T-helper 17 cell (primary cell): ENCODE data around the gene B4GALT3. TPM values are rescaled to one million over a fixed set of nuclear protein-coding genes. Genes with fewer than 3 reads are reported as not detected.

Experiments used
- ATAC-seq: fragments of 150-1000 bp; cut with Tn5 transposase; 2 replicates; pipeline ENCODE4 v1.10.0; 2021; ENCODE audit warnings: mild to moderate bottlenecking, moderate library complexity
- DNase-seq, 3 donors: peaks; one replicate each; pipeline versions ENCODE4 v3.0.0 to v3.0.0-alpha.2; 2020 to 2021
- H3K9me3 ChIP-seq: one replicate; pipeline ENCODE4 v1.7.0; 2013; ENCODE audit warnings: low read length, mild to moderate bottlenecking; ENCODE audit not compliant: control insufficient read depth, poor library complexity, severe bottlenecking
- H3K27ac Mint-ChIP-seq: one replicate; pipeline ENCODE4 v1.8.0; 2022; ENCODE audit warnings: mild to moderate bottlenecking, moderate library complexity, mixed read lengths
- H3K27me3 Mint-ChIP-seq: one replicate; pipeline ENCODE4 v1.8.0; 2022; ENCODE audit warnings: mixed read lengths
- H3K36me3 Mint-ChIP-seq: one replicate; pipeline ENCODE4 v1.8.0; 2022; ENCODE audit warnings: low read depth, mixed read lengths
- H3K4me1 Mint-ChIP-seq: one replicate; pipeline ENCODE4 v1.8.0; 2022; ENCODE audit warnings: mild to moderate bottlenecking, mixed read lengths
- H3K4me3 Mint-ChIP-seq: one replicate; pipeline ENCODE4 v1.8.0; 2022; ENCODE audit warnings: mild to moderate bottlenecking, moderate library complexity, mixed read lengths
- total RNA-seq, 4 donors: library from RNA in 2 of 4; stranded (reverse) in 2 of 4; gene quantifications; one replicate each; pipeline ENCODE4 v1.2.3 and lab custom pipeline; 2022 to 2026

The B4GALT3 gene
- total RNA-seq, 2 donors from 2014 or later: 43.7 to 49.2 TPM

GRCh38 chr1:161159913-161160243 lies 17.4 kb downstream of the B4GALT3 start:
- Mint-ChIP-seq H3K27ac (peak overlapping the region; percentile 97), H3K4me3 (peak overlapping the region; percentile 93), H3K4me1 (peaks cover 54% of the 10 kb centered on the region), H3K27me3 (no peaks in the 10 kb centered on the region), H3K36me3 (peaks cover 12% of the 10 kb centered on the region)
- H3K9me3 ChIP-seq: no peaks in the 10 kb centered on the region
- no peak for DNase-seq
- no peak for ATAC-seq

DNA sequence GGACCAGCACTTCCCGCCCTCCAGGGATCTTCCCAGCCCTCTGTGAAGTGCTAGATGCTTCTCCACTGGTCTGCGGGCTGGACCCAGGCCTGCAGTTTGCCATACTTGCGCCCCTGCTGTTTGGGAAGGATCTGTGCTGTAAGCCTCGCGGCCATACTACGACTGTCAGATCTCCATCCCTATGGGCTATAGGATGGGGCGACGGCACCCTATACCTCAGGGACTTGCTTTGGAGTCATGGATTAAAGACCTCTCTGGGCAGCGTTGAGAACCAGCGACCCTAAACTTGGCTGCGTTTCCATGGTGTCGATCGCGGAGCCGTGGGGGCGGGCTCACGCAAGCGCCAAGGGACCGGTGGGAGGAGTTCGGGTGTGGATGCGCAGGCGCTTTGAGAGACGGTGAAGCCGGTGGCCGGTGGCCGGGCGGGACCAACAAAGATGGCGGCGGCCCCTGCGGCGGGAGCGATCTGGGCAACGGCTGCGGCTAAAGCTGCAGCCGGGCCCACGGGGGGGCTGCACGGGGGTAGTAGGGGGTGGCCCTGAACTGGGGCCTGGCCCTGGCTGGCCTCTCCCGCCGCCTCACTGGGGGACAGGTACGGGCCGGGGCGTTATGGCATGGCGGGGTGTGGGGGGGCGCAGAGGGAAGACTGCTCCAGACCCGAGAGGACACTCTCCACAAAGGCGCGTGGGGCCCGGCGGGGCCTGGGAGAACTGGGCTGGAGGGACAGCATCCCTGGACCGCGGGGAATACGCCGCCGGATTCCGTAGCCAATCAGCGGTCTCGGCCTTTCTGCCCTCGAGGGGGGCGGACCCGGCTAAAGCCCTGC lies 18.0 kb downstream of the B4GALT3 start, which contains the start of gene USP21:
Gene USP21 (plus strand): TSS at position 414 of the 826 bp plus-strand sequence. CDS start 1,141 bp downstream, outside the sequence.
- peak within 1 kb of the TSS; percentile 97 for H3K27ac Mint-ChIP-seq
- peaks cover 59% of the 10 kb centered on the region for H3K4me1 Mint-ChIP-seq
- H3K27me3 Mint-ChIP-seq: no peaks in the 10 kb centered on the region
- ATAC-seq (peak; percentile 91), DNase-seq (peak; percentile 86 to 88 (median 87))
- no peaks in the 10 kb centered on the region for H3K9me3 ChIP-seq
- peak within 1 kb of the TSS; percentile 93 for H3K4me3 Mint-ChIP-seq
- H3K36me3 Mint-ChIP-seq: peaks cover 12% of the 10 kb centered on the region

- ATAC-seq (no peak), DNase-seq (no peak)
- peak overlapping the region; percentile 93 for H3K4me3 Mint-ChIP-seq
- H3K9me3 ChIP-seq: no peaks in the 10 kb centered on the region
- H3K27me3 Mint-ChIP-seq: no peaks in the 10 kb centered on the region
- H3K36me3 Mint-ChIP-seq: peaks cover 13% of the 10 kb centered on the region
- peak overlapping the region; percentile 97 for H3K27ac Mint-ChIP-seq
- peaks cover 61% of the 10 kb centered on the region for H3K4me1 Mint-ChIP-seq
These were observed 18.8 kb downstream of the B4GALT3 start for GRCh38 chr1:161158316-161159010.

DNA sequence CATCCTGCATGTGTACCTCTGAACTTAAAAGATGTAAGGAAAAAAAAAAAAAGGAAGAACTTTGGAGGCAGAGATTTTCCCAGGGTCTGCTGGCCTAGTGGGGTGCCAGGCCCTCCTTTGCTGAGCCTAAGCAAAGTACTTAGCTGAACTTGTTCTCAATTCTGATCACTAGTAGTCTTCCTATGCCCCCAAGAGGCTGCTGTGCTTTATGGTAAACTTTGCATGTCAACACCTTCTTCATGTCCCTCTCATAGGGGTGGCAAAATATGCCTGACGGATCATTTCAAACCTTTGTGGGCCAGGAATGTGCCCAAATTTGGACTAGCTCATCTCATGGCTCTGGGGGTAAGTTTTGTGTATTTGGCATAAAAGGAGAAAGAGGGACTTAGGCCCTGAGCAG lies 19.4 kb downstream of the B4GALT3 start:
- Mint-ChIP-seq H3K4me3 (peak overlapping the region; percentile 93), H3K27ac (peak overlapping the region; percentile 97), H3K4me1 (peaks cover 55% of the 10 kb centered on the region), H3K36me3 (peaks cover 9% of the 10 kb centered on the region), H3K27me3 (no peaks in the 10 kb centered on the region)
- DNase-seq (no peak), ATAC-seq (no peak)
- no peaks in the 10 kb centered on the region for H3K9me3 ChIP-seq

- Mint-ChIP-seq H3K36me3 (peaks cover 6% of the 10 kb centered on the region), H3K4me3 (peak within 1 kb of the TSS; percentile 98), H3K27ac (peak within 1 kb of the TSS; percentile 99), H3K4me1 (peaks cover 32% of the 10 kb centered on the region), H3K27me3 (no peaks in the 10 kb centered on the region)
- ATAC-seq (peak; percentile 93), DNase-seq (peak; percentile 57 to 73 (median 69))
- no peaks in the 10 kb centered on the region for H3K9me3 ChIP-seq
These were observed 23.5 kb downstream of the B4GALT3 start, which contains the start of gene UFC1 for GRCh38 chr1:161153682-161154337. UFC1 (plus strand) TSS chr1:161153978; CDS start chr1:161153998, 20 bp downstream.

DNA sequence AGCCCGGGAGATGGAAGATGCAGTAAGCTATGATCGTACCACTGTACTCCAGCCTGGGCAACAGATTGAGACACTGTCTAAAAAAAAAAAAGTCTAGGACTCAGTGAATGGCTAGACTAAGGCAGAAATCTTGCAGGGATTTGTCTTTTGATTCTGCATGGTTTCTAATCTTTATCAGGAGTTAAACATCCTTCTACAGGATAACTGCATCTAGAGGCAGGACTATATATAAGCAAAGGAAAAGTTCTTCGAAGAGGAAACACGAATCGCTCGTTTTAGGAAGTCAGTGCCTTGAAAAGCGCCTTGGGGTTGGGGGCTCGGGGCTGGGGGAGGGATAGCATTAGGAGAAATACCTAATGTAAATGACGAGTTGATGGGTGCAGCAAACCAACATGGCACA lies 24.1 kb downstream of the B4GALT3 start:
- no peaks in the 10 kb centered on the region for H3K9me3 ChIP-seq
- peak overlapping the region; percentile 99 for H3K27ac Mint-ChIP-seq
- H3K36me3 Mint-ChIP-seq: peaks cover 6% of the 10 kb centered on the region
- H3K4me1 Mint-ChIP-seq: peaks cover 26% of the 10 kb centered on the region
- no peaks in the 10 kb centered on the region for H3K27me3 Mint-ChIP-seq
- no peak for DNase-seq
- no peak for ATAC-seq
- peak overlapping the region; percentile 98 for H3K4me3 Mint-ChIP-seq

DNA sequence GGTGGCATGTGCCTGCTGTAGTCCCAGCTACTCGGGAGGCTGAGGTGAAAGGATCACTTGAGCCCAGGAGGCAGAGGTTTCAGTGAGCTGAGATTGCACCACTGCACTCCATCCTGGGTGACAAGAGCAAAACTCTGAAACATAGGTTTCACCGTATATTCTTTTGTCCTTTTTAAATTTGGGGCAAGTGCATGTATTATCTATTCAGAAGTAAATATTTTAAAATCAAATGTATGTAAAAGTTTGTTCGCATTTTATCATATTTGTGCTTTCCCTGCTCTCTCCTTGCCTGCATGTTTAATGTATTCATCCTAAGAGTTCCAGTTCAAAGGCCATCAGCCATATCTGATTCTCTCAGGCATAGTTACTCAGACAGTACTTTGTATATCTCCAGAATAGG lies 31.5 kb downstream of the B4GALT3 start:
- no peak for DNase-seq
- Mint-ChIP-seq H3K36me3 (no peaks in the 10 kb centered on the region), H3K4me3 (no peak overlapping the region), H3K27ac (no peak overlapping the region), H3K4me1 (no peaks in the 10 kb centered on the region), H3K27me3 (no peaks in the 10 kb centered on the region)
- no peak for ATAC-seq
- no peaks in the 10 kb centered on the region for H3K9me3 ChIP-seq

- H3K27ac Mint-ChIP-seq: no peak overlapping the region
- H3K27me3 Mint-ChIP-seq: no peaks in the 10 kb centered on the region
- ATAC-seq (no peak), DNase-seq (no peak)
- peaks cover 4% of the 10 kb centered on the region for H3K4me1 Mint-ChIP-seq
- no peaks in the 10 kb centered on the region for H3K36me3 Mint-ChIP-seq
- H3K4me3 Mint-ChIP-seq: no peak overlapping the region
- no peaks in the 10 kb centered on the region for H3K9me3 ChIP-seq
These were observed 36.4 kb downstream of the B4GALT3 start for GRCh38 chr1:161140755-161141400.

- DNase-seq: peak in 1 of 3 donors; percentile 41
- peak; percentile 50 for ATAC-seq
- Mint-ChIP-seq H3K4me3 (no peak overlapping the region), H3K27me3 (no peaks in the 10 kb centered on the region), H3K36me3 (no peaks in the 10 kb centered on the region), H3K4me1 (peaks cover 8% of the 10 kb centered on the region), H3K27ac (peak overlapping the region; percentile 34)
- no peaks in the 10 kb centered on the region for H3K9me3 ChIP-seq
These were observed 37.5 kb downstream of the B4GALT3 start for GRCh38 chr1:161139766-161140165.

DNA sequence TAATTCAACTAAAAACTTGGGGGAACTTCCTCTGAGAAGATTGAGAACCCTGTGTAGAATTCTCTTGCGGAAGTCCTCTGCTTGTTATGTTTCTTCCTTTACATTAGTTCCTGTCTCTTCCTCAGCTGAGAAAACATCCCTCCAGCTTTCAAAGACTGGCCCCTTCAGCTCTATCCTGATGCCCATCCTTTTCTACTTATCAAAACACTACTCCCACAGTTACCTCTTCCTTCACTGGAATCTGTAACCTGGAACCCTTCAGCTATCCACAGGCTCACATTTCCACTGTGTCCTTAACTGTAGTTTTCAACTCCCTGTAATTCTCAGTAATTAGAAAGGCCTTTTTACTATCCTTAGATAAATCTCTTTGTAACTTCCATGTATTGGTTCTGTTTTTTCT lies 38.9 kb downstream of the B4GALT3 start:
- peak overlapping the region; percentile 75 for H3K27ac Mint-ChIP-seq
- H3K9me3 ChIP-seq: no peaks in the 10 kb centered on the region
- peaks cover 8% of the 10 kb centered on the region for H3K4me1 Mint-ChIP-seq
- H3K36me3 Mint-ChIP-seq: no peaks in the 10 kb centered on the region
- no peak for DNase-seq
- ATAC-seq: no peak
- H3K27me3 Mint-ChIP-seq: no peaks in the 10 kb centered on the region
- no peak overlapping the region for H3K4me3 Mint-ChIP-seq

DNA sequence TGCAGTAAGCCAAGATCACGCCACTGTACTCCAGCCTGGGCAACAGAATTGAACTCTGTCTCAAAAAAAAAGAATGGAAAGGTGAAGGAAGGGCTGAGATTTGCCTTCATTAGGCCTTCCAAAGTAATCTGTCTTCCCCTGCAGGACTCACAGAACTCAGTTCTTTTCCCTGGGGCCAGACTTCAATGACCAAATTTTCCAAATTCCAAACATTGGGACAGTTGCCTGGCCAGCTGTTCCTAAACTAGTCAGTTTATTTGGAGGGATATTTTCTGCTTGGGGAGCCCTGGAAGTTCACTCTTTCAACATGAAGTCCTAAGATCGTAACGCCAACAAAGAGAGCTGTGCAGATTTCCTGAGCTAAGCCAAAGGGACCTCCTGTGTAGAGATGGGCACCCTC lies 39.4 kb downstream of the B4GALT3 start:
- peak overlapping the region; percentile 75 for H3K27ac Mint-ChIP-seq

GRCh38 chr1:161133220-161133740 lies 44.0 kb downstream of the B4GALT3 start:
- no peak for ATAC-seq
- H3K4me1 Mint-ChIP-seq: peaks cover 29% of the 10 kb centered on the region
- no peak for DNase-seq
- no peaks in the 10 kb centered on the region for H3K27me3 Mint-ChIP-seq
- H3K9me3 ChIP-seq: no peaks in the 10 kb centered on the region
- no peak overlapping the region for H3K27ac Mint-ChIP-seq
- no peak overlapping the region for H3K4me3 Mint-ChIP-seq
- peaks cover 3% of the 10 kb centered on the region for H3K36me3 Mint-ChIP-seq

More for the DNA sequence above, 39.4 kb downstream of the B4GALT3 start:
- Mint-ChIP-seq H3K27me3 (no peaks in the 10 kb centered on the region), H3K4me3 (no peak overlapping the region), H3K4me1 (peaks cover 8% of the 10 kb centered on the region), H3K36me3 (no peaks in the 10 kb centered on the region)
- no peak for ATAC-seq
- H3K9me3 ChIP-seq: no peaks in the 10 kb centered on the region
- no peak for DNase-seq
